Activated CD8-positive, alpha-beta memory T cell treated with anti-CD3 and anti-CD28 coated beads, Interleukin-2, amount 50 U/mL, for 1 hour (primary cell): ENCODE measurements around the gene DCHS2.

Experiments used
- DNase-seq: peaks from one replicate; pipeline ENCODE4 v3.0.0-alpha.2; 2020; ENCODE audit errors: extremely low read depth

Gene DCHS2

GRCh38 chr4:154491341-154492271 is at the start of gene DCHS2:
DCHS2 (minus strand) TSS chr4:154491799; CDS start chr4:154491355, 444 bp downstream.
- DNase-seq, result no peak

- no peak for DNase-seq
These were observed 42.7 kb upstream of the DCHS2 start for GRCh38 chr4:154534296-154534695.

- no peak for DNase-seq
These were observed 38.3 kb upstream of the DCHS2 start for GRCh38 chr4:154529728-154530519.

GRCh38 chr4:154528869-154529268 is 37.3 kb upstream of the DCHS2 start:
- no peak for DNase-seq

GRCh38 chr4:154527308-154527707 is 35.7 kb upstream of the DCHS2 start:
- DNase-seq, result no peak

- DNase-seq, result no peak
These were observed 34.6 kb upstream of the DCHS2 start for GRCh38 chr4:154526151-154526550.

GRCh38 chr4:154521607-154522006 is 30.0 kb upstream of the DCHS2 start:
- DNase-seq, result no peak

- DNase-seq, result no peak
These were observed 27.6 kb upstream of the DCHS2 start for GRCh38 chr4:154519214-154519613.

GRCh38 chr4:154517591-154517990 is 26.0 kb upstream of the DCHS2 start:
- DNase-seq, result no peak

- no peak for DNase-seq
These were observed 24.9 kb upstream of the DCHS2 start for GRCh38 chr4:154516318-154517029.

- no peak for DNase-seq
These were observed 20.4 kb upstream of the DCHS2 start for GRCh38 chr4:154511981-154512380.

GRCh38 chr4:154511548-154511947 is 19.9 kb upstream of the DCHS2 start:
- no peak for DNase-seq

GRCh38 chr4:154507156-154507555 is 15.6 kb upstream of the DCHS2 start:
- no peak for DNase-seq

GRCh38 chr4:154506253-154506652 is 14.7 kb upstream of the DCHS2 start:
- DNase-seq, result no peak

GRCh38 chr4:154503598-154503997 is 12.0 kb upstream of the DCHS2 start:
- DNase-seq, result no peak

- no peak for DNase-seq
These were observed 10.5 kb upstream of the DCHS2 start for GRCh38 chr4:154502111-154502510.

- no peak for DNase-seq
These were observed 6.3 kb upstream of the DCHS2 start for GRCh38 chr4:154497889-154498288.

GRCh38 chr4:154495867-154496266 is 4.3 kb upstream of the DCHS2 start:
- no peak for DNase-seq

- DNase-seq, result no peak
These were observed 689 bp upstream of the DCHS2 start for GRCh38 chr4:154492288-154492687.

GRCh38 chr4:154490583-154491340 is 837 bp downstream of the DCHS2 start:
- DNase-seq, result no peak

- no peak for DNase-seq
These were observed 1.4 kb downstream of the DCHS2 start for GRCh38 chr4:154490234-154490582.
